Measurements from ENCODE around the gene TIMM22.

The TIMM22 gene

GRCh38 chr17:1002771-1003555, 6.0 kb downstream of the TIMM22 start:
- DNase-seq (ENCODE audit: low spot score), result no peak

GRCh38 chr17:1003633-1003971, 6.7 kb downstream of the TIMM22 start:
- no peak for DNase-seq (ENCODE audit: low spot score)

GRCh38 chr17:1003972-1004768, 7.2 kb downstream of the TIMM22 start:
- DNase-seq (ENCODE audit: low spot score), result no peak

- DNase-seq (ENCODE audit: low spot score), result no peak
These were observed 7.9 kb downstream of the TIMM22 start for GRCh38 chr17:1004769-1005295.

- peak; percentile 48 for DNase-seq (ENCODE audit: low spot score)
These were observed 8.5 kb downstream of the TIMM22 start for GRCh38 chr17:1005361-1005946.

GRCh38 chr17:1006054-1006453, 9.1 kb downstream of the TIMM22 start:
- DNase-seq (ENCODE audit: low spot score), result no peak

- no peak for DNase-seq (ENCODE audit: low spot score)
These were observed 10.5 kb downstream of the TIMM22 start for GRCh38 chr17:1007310-1008007.

- DNase-seq (ENCODE audit: low spot score), result no peak
These were observed 11.3 kb downstream of the TIMM22 start for GRCh38 chr17:1008008-1008761.

- DNase-seq (ENCODE audit: low spot score), result no peak
These were observed 12.5 kb downstream of the TIMM22 start for GRCh38 chr17:1009229-1010085.

- no peak for DNase-seq (ENCODE audit: low spot score)
These were observed 13.1 kb downstream of the TIMM22 start for GRCh38 chr17:1010086-1010450.

GRCh38 chr17:1010586-1010985, 13.7 kb downstream of the TIMM22 start:
- no peak for DNase-seq (ENCODE audit: low spot score)

GRCh38 chr17:1011138-1011537, 14.2 kb downstream of the TIMM22 start:
- no peak for DNase-seq (ENCODE audit: low spot score)

GRCh38 chr17:1011760-1012735, 15.1 kb downstream of the TIMM22 start:
- no peak for DNase-seq (ENCODE audit: low spot score)

- no peak for DNase-seq (ENCODE audit: low spot score)
These were observed 16.1 kb downstream of the TIMM22 start for GRCh38 chr17:1012823-1013728.

- DNase-seq (ENCODE audit: low spot score), result no peak
These were observed 16.8 kb downstream of the TIMM22 start for GRCh38 chr17:1013729-1014090.

- no peak for DNase-seq (ENCODE audit: low spot score)
These were observed 21.6 kb downstream of the TIMM22 start for GRCh38 chr17:1018547-1018946.

GRCh38 chr17:1019451-1019850, 22.5 kb downstream of the TIMM22 start:
- DNase-seq (ENCODE audit: low spot score), result no peak

GRCh38 chr17:1021147-1021546, 24.2 kb downstream of the TIMM22 start:
- no peak for DNase-seq (ENCODE audit: low spot score)

Measured in SW480 (cell line).